Measurements from ENCODE around the gene ORC4.
A peak's percentile ranks its signal among the peaks of the same experiment; 100 is the strongest.

Gene ORC4

DNA sequence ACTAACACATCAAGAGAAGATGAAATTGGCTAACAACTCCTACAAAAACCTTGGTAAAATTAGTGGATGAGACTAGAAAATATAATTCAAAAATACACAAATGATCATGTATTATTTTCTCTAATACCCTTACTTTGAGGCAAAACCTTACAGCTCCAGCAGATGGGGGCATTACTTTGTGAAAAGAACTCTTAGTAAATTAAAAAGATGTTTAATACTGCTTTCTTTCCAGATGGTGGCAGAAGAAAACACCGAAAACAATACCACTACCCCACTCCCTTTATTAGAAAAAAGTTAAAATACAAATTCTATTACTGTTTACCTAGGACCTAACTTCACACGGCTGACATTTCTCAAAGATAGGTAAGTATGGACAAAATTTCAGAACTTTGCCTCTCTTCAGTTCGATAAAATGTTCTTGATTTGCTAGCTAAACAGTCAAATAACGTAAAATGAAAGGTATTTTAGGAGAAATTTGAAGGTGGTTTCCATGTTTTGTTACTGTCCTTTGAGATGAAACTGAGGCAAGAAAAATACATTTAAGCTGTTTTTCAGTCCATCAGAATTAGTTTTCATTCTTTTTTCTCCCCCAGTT is 30.6 kb downstream of the ORC4 start:
- DNase-seq (ENCODE audit: low spot score): peak; percentile 67
- CTCF ChIA-PET: interaction anchor here (0.5 to 1.6 kb wide), 12 partner anchors 16 to 1001 kb away, joined by 3 to 19 read pairs (median 4); partner anchors contain the start of genes MBD5 and ORC4
- no peak overlapping the region for H3K27ac ChIP-seq
- POLR2A ChIA-PET (ENCODE audit: low non-redundant PET): no interaction called here
- TF ChIP-seq, protein P1, sequence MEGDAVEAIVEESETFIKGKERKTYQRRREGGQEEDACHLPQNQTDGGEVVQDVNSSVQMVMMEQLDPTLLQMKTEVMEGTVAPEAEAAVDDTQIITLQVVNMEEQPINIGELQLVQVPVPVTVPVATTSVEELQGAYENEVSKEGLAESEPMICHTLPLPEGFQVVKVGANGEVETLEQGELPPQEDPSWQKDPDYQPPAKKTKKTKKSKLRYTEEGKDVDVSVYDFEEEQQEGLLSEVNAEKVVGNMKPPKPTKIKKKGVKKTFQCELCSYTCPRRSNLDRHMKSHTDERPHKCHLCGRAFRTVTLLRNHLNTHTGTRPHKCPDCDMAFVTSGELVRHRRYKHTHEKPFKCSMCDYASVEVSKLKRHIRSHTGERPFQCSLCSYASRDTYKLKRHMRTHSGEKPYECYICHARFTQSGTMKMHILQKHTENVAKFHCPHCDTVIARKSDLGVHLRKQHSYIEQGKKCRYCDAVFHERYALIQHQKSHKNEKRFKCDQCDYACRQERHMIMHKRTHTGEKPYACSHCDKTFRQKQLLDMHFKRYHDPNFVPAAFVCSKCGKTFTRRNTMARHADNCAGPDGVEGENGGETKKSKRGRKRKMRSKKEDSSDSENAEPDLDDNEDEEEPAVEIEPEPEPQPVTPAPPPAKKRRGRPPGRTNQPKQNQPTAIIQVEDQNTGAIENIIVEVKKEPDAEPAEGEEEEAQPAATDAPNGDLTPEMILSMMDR (conservative IDR thresholded peaks at IDR 0.05; ENCODE audit: low read depth): peak; percentile 69

DNA sequence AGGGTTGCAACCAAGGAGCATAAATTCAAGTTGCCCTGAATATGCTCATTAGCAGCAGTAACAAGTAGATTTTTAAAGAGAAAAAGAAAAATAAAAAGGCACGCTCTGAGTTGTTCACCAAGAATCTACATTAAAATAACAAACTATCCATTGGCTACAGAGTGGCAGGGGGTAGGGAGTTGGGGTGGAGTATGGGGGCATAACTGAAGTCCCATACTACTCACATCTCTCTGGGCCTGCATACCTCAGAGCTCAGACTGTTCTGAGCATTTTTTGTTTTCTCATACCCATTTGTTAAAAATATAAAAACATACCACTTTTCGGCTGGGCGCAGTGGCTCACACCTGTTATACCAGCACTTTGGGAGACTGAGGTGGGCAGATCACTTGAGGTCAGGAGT is 31.4 kb downstream of the ORC4 start:
- CTCF ChIA-PET: interaction anchor here (0.5 to 1.6 kb wide), 10 partner anchors 15 to 1002 kb away, joined by 3 to 19 read pairs (median 4); partner anchors contain the start of genes MBD5 and ORC4
- H3K27ac ChIP-seq: no peak overlapping the region
- POLR2A ChIA-PET (ENCODE audit: low non-redundant PET): no interaction called here
- DNase-seq (ENCODE audit: low spot score): no peak
- TF ChIP-seq, protein P1 (conservative IDR thresholded peaks at IDR 0.05; ENCODE audit: low read depth): no peak

DNA sequence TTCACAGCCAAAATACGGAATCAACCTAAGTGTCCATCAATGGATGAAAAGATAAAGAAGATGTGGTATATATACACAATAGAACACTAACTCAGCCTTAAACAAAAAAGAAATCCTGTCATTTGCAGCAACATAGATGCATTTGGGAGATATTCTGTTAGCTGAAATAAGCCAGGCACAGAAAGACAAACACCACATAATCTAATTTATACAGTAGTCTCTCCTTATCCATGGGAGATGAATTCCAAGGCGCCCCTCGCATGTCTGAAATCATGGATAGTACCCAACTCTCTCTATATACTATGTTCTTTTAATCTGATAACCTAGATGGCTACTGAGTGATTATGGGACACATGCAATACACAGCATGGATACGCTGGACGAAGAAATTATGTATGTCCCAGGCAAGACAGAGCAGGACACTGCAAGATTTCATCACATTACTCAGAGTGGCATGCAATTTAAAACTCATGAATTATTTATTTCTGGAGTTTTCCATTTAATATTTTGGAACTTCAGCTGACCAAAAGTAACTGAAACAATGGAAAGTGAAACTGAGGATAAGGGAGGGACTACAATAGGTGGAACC is 39.5 kb downstream of the ORC4 start:
- TF ChIP-seq, protein P1 (conservative IDR thresholded peaks at IDR 0.05; ENCODE audit: low read depth): no peak
- H3K27ac ChIP-seq: no peak overlapping the region
- POLR2A ChIA-PET (ENCODE audit: low non-redundant PET): no interaction called here
- CTCF ChIA-PET: no interaction called here
- DNase-seq (ENCODE audit: low spot score): no peak

DNA sequence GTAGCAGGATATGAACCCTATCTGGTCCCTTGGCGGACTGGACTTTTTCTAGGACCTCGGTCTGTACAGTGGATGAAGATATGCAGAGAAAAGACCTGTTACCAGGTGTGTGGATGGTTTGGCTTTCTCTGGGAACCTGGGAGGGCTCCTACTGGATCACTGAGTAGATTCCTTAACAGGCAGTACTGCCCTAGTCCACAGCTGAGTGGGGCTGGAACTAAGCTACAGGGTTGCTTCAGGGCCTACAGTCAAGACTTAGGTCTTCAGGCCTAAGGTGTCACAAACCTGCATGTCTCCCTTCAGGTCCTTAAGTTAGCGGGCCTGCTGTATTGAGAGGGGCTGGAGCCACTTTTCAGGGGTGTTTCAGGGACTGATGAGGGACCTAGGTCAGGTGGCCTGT is 42.9 kb downstream of the ORC4 start:
- H3K27ac ChIP-seq: no peak overlapping the region
- TF ChIP-seq, protein P1 (conservative IDR thresholded peaks at IDR 0.05; ENCODE audit: low read depth): no peak
- ChIA-PET CTCF (no interaction called here), POLR2A (ENCODE audit: low non-redundant PET) (no interaction called here)
- DNase-seq (ENCODE audit: low spot score): no peak

DNA sequence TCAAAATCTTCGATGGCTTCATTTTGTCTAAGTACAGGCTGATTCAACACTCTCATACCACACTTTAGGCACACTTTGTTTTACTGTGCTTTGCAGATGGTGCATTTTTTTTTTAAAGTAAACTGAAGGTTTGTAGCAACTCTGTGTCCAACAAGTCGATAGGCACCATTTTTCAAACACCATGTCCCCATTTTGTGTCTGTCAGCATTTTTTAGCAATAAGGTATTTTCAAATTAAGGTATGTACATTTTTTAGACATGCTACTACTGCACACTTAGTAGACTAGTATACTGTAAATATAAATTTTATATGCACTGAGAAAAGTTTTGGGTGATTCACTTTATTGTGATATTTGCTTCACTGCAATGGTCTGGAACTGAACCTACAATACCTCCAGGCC is 44.4 kb downstream of the ORC4 start:
- TF ChIP-seq, protein P1 (conservative IDR thresholded peaks at IDR 0.05; ENCODE audit: low read depth): no peak
- ChIA-PET CTCF (no interaction called here), POLR2A (ENCODE audit: low non-redundant PET) (no interaction called here)
- DNase-seq (ENCODE audit: low spot score): no peak
- no peak overlapping the region for H3K27ac ChIP-seq

DNA sequence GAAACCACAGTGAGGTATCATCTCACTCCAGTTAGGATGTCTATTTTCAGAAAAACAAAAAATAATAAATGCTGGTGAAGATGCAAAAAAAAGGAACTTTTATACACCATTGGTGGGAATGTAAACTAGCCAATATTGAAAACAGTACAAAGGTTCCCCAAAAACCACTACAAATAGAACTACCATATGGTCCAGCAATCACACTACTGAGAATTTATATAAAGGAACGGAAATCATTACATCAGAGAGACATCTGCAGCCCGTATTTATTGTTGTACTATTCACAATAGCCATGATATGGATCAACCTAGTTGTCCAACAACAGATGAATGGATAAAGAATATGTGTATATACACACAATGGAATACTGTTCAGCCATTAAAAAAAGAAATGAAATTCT is 52.0 kb downstream of the ORC4 start:
- no peak overlapping the region for H3K27ac ChIP-seq
- CTCF ChIA-PET: no interaction called here
- DNase-seq (ENCODE audit: low spot score): no peak
- TF ChIP-seq, protein P1 (conservative IDR thresholded peaks at IDR 0.05; ENCODE audit: low read depth): no peak
- POLR2A ChIA-PET (ENCODE audit: low non-redundant PET): no interaction called here
